Cardiac muscle cell (in vitro differentiated cells and primary cell): ENCODE results near the gene CNTNAP2. TPM values are rescaled to one million over a fixed set of nuclear protein-coding genes. Genes with fewer than 3 reads are reported as not detected.

Experiments
- DNase-seq, 2 donors: peaks; one replicate each; pipeline versions ENCODE4 v3.0.0 to v3.0.0-alpha.2; 2010 to 2017; ENCODE audit warnings: low read depth in 1 of 2, low spot score in 1 of 2
- H3K27ac ChIP-seq: fragments of 200-600 bp; sonication (generic); 2 replicates; pipeline ENCODE4 v1.5.1; 2016
- H3K27me3 ChIP-seq: fragments of 200-600 bp; sonication (generic); 2 replicates; pipeline ENCODE4 v1.6.0; 2016; ENCODE audit warnings: control low read depth
- H3K36me3 ChIP-seq: fragments of 200-600 bp; sonication (generic); 2 replicates; pipeline ENCODE4 v1.5.1; 2016; ENCODE audit warnings: control low read depth
- H3K4me1 ChIP-seq: fragments of 200-600 bp; sonication (generic); 2 replicates; pipeline ENCODE4 v1.8.1; 2017; ENCODE audit warnings: low read depth, mild to moderate bottlenecking, mixed run types
- H3K4me3 ChIP-seq: fragments of 200-600 bp; sonication (generic); 2 replicates; pipeline ENCODE4 v1.5.1; 2016; ENCODE audit warnings: mild to moderate bottlenecking
- H3K9me3 ChIP-seq: fragments of 200-600 bp; sonication (generic); 2 replicates; pipeline ENCODE4 v1.5.1; 2017; ENCODE audit warnings: low read depth, mild to moderate bottlenecking, control low read depth
- polyA plus RNA-seq: library from polyadenylated mRNA; unstranded; fragments of >200 nt; fragmentation: Nextera tagmentation; extraction: Ambion mirVana; gene quantifications from 2 replicates; pipeline ENCODE4 v1.2.1, GENCODE V29; 2016
- total RNA-seq: library from RNA; depleted of rRNA; stranded (reverse); fragments of >200 nt; gene quantifications from 2 replicates; pipeline ENCODE4 v1.2.3, GENCODE V29; 2016
- TF ChIP-seq, protein P1 (sequence below): IDR thresholded peaks from 2 replicates; pipeline ENCODE4 v1.5.1; 2012; ENCODE audit warnings: low read depth, mild to moderate bottlenecking, low read length

Gene CNTNAP2
- total and polyA plus RNA-seq, 2 experiments from 2014 or later: 4.8 to 5.1 TPM

DNA sequence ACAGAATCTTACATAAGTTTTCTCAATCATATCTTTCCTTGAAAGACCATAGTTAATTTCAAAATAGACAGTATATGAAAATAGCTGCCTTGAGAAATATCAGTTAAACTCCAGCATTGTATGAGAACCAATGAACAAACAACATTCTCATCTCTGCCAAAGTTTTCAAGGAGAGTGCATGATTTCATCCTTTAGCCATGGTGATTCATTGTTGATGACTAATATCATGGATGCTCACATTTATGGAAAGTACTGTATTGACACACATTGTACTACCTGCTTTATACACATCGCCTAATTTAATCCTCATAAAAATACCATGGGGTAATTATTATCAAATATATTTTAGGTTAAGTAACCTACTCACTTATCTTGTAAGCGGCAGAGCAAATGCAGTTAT, 250.3 kb downstream of the CNTNAP2 start:
- DNase-seq: peak in 1 of 2 donors; percentile 12
- TF ChIP-seq, protein P1, sequence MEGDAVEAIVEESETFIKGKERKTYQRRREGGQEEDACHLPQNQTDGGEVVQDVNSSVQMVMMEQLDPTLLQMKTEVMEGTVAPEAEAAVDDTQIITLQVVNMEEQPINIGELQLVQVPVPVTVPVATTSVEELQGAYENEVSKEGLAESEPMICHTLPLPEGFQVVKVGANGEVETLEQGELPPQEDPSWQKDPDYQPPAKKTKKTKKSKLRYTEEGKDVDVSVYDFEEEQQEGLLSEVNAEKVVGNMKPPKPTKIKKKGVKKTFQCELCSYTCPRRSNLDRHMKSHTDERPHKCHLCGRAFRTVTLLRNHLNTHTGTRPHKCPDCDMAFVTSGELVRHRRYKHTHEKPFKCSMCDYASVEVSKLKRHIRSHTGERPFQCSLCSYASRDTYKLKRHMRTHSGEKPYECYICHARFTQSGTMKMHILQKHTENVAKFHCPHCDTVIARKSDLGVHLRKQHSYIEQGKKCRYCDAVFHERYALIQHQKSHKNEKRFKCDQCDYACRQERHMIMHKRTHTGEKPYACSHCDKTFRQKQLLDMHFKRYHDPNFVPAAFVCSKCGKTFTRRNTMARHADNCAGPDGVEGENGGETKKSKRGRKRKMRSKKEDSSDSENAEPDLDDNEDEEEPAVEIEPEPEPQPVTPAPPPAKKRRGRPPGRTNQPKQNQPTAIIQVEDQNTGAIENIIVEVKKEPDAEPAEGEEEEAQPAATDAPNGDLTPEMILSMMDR: no peak

GRCh38 chr7:146370171-146370570, 253.6 kb downstream of the CNTNAP2 start:
- no peak for DNase-seq
- H3K9me3 ChIP-seq: no peaks in the 10 kb centered on the region
- no peaks in the 10 kb centered on the region for H3K4me1 ChIP-seq
- no peaks in the 10 kb centered on the region for H3K27me3 ChIP-seq
- no peak overlapping the region for H3K27ac ChIP-seq
- TF ChIP-seq, protein P1: no peak
- H3K4me3 ChIP-seq: no peak overlapping the region
- H3K36me3 ChIP-seq: no peaks in the 10 kb centered on the region

More for the DNA sequence above, 250.3 kb downstream of the CNTNAP2 start:
- Histone ChIP-seq H3K4me3 (no peak overlapping the region), H3K9me3 (no peaks in the 10 kb centered on the region), H3K27me3 (no peaks in the 10 kb centered on the region), H3K36me3 (no peaks in the 10 kb centered on the region), H3K4me1 (no peaks in the 10 kb centered on the region), H3K27ac (no peak overlapping the region)

DNA sequence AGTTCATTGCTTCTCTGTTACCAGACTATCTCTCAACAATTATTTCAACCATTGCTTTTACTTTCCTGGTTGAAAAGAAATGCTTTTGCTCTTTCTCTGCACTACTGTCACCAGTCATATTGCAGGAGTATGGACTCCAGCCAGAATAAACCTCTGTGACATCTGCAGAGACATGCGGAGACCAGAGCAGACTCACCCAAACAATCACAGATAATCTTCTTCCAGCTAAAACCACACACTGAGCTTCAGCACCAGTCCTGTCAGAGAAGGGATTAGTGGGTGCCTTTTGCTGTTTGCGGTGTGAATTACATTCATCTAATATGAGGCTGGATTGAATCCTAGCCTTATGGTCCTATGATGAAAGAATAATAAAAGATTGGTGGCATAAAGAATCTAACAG, 258.6 kb downstream of the CNTNAP2 start:
- no peaks in the 10 kb centered on the region for H3K9me3 ChIP-seq
- no peaks in the 10 kb centered on the region for H3K36me3 ChIP-seq
- no peak overlapping the region for H3K27ac ChIP-seq
- no peaks in the 10 kb centered on the region for H3K27me3 ChIP-seq
- H3K4me1 ChIP-seq: no peaks in the 10 kb centered on the region
- DNase-seq: no peak
- TF ChIP-seq, protein P1: no peak
- H3K4me3 ChIP-seq: no peak overlapping the region

DNA sequence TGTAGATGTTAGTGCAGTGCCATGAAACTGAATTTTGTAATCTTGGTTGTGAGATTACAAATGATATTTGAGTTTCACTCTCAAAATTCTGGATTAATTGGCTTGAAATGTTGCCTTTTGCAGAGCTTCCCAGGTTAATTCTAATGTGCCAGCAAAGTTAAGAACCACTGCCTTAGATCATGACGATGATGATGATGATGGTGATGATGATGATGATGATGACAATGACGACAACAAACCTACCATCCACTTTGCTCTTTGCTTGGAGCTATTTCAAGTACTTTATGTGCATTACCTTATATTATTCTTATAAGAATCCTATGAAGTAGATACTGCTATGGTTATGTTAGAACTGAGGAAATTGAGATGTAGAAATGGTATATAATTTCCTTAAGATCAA, 261.6 kb downstream of the CNTNAP2 start:
- DNase-seq: no peak
- Histone ChIP-seq H3K27ac (no peak overlapping the region), H3K27me3 (no peaks in the 10 kb centered on the region), H3K36me3 (no peaks in the 10 kb centered on the region), H3K9me3 (no peaks in the 10 kb centered on the region), H3K4me3 (no peak overlapping the region), H3K4me1 (no peaks in the 10 kb centered on the region)
- TF ChIP-seq, protein P1: no peak

DNA sequence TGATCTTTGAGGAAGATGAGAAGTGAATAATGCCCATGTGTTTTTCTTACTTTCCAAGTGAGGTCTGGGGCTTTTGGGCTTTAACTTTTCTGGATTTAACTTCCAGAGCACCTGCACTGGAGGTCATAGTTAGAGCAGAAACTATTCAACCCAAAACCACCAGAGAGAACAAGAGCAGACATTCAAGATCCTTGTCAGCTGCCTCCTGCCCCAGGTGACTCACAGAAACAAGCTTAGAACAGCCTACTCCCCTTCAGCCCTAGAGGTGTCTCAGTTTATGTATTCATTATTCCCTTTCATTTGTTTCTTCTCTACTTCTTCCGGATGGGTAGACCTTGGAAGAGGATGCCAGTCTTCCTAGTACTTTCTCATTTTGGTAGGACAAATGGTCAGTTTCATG, 270.5 kb downstream of the CNTNAP2 start:
- no peak for DNase-seq
- H3K27me3 ChIP-seq: no peaks in the 10 kb centered on the region
- H3K27ac ChIP-seq: no peak overlapping the region
- no peak overlapping the region for H3K4me3 ChIP-seq
- TF ChIP-seq, protein P1: no peak
- no peaks in the 10 kb centered on the region for H3K36me3 ChIP-seq
- no peaks in the 10 kb centered on the region for H3K4me1 ChIP-seq
- H3K9me3 ChIP-seq: no peaks in the 10 kb centered on the region

DNA sequence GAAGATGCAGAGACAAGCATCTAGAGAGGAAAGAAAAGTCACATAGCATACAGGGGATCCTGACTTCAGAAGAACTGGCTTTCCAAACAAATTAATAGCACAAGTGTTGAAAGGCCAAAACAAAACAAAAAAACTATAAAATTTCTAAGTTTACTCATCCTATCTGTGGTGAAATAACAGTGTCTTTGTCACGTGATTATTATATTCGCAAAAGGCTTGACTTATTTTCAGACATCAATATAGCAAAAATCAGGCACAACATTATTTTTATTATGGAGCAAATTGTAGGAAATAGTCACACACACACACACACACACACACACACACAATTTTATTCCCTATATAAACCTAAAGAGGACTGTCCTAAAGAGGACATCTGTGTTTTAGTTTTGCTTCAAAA, 272.3 kb downstream of the CNTNAP2 start:
- no peaks in the 10 kb centered on the region for H3K27me3 ChIP-seq
- TF ChIP-seq, protein P1: no peak
- no peaks in the 10 kb centered on the region for H3K4me1 ChIP-seq
- H3K27ac ChIP-seq: no peak overlapping the region
- H3K36me3 ChIP-seq: no peaks in the 10 kb centered on the region
- H3K4me3 ChIP-seq: no peak overlapping the region
- no peaks in the 10 kb centered on the region for H3K9me3 ChIP-seq
- DNase-seq: no peak
